ENCODE results near the gene RASD2.
A peak's percentile ranks its signal among the peaks of the same experiment; 100 is the strongest.
"Not testable (repeated sequence)": the region's sequence is repeated elsewhere in the genome, so short reads cannot be mapped to it uniquely, and the experiment has no call there.

The RASD2 gene

GRCh38 chr22:35540595-35541253, at the start of gene RASD2:
RASD2 (plus strand) TSS chr22:35540831; CDS start chr22:35546810, 5,979 bp downstream.
- DNase-seq = peak; percentile 0

- not testable (repeated sequence) for DNase-seq
Observed at GRCh38 chr22:35491061-35491907, 49.3 kb upstream of the RASD2 start.

- DNase-seq = no peak
Observed at GRCh38 chr22:35491908-35492380, 48.7 kb upstream of the RASD2 start.

- no peak for DNase-seq
Observed at GRCh38 chr22:35493074-35493473, 47.6 kb upstream of the RASD2 start.

GRCh38 chr22:35495711-35496110, 44.9 kb upstream of the RASD2 start:
- not testable (repeated sequence) for DNase-seq

- DNase-seq = no peak
Observed at GRCh38 chr22:35496768-35497312, 43.8 kb upstream of the RASD2 start.

- no peak for DNase-seq
Observed at GRCh38 chr22:35498026-35498800, 42.4 kb upstream of the RASD2 start.

GRCh38 chr22:35502836-35503235, 37.8 kb upstream of the RASD2 start:
- DNase-seq = no peak

GRCh38 chr22:35505399-35506258, 35.0 kb upstream of the RASD2 start:
- DNase-seq = no peak

GRCh38 chr22:35506259-35506570, 34.4 kb upstream of the RASD2 start:
- DNase-seq = no peak

GRCh38 chr22:35507851-35508250, 32.8 kb upstream of the RASD2 start:
- DNase-seq = not testable (repeated sequence)

GRCh38 chr22:35509451-35509850, 31.2 kb upstream of the RASD2 start:
- DNase-seq = no peak

GRCh38 chr22:35509960-35510359, 30.7 kb upstream of the RASD2 start:
- no peak for DNase-seq

- DNase-seq = no peak
Observed at GRCh38 chr22:35510481-35510934, 30.1 kb upstream of the RASD2 start.

- no peak for DNase-seq
Observed at GRCh38 chr22:35510951-35511350, 29.7 kb upstream of the RASD2 start.

GRCh38 chr22:35514366-35514765, 26.3 kb upstream of the RASD2 start:
- DNase-seq = no peak

- not testable (repeated sequence) for DNase-seq
Observed at GRCh38 chr22:35515952-35516351, 24.7 kb upstream of the RASD2 start.

GRCh38 chr22:35516723-35517122, 23.9 kb upstream of the RASD2 start:
- no peak for DNase-seq

GRCh38 chr22:35517207-35517606, 23.4 kb upstream of the RASD2 start:
- DNase-seq = no peak

GRCh38 chr22:35517769-35518530, 22.7 kb upstream of the RASD2 start:
- no peak for DNase-seq

- DNase-seq = no peak
Observed at GRCh38 chr22:35518811-35519210, 21.8 kb upstream of the RASD2 start.

All from NCI-H774 (cell line).